Activated naive CD8-positive, alpha-beta T cell (primary cell): ENCODE measurements around the gene CNOT9.
"Not testable (repeated sequence)": the region's sequence is repeated elsewhere in the genome, so short reads cannot be mapped to it uniquely, and the experiment has no call there.

Source experiments
- H3K27ac Mint-ChIP-seq: one replicate; pipeline ENCODE4 v1.8.0; 2021; ENCODE audit warnings: mixed read lengths
- H3K27me3 Mint-ChIP-seq: one replicate; pipeline ENCODE4 v1.8.0; 2021; ENCODE audit warnings: mixed read lengths
- H3K36me3 Mint-ChIP-seq: one replicate; pipeline ENCODE4 v1.8.0; 2021; ENCODE audit warnings: mixed read lengths
- H3K4me1 Mint-ChIP-seq: one replicate; pipeline ENCODE4 v1.8.0; 2021; ENCODE audit warnings: low read depth, mixed read lengths
- H3K4me3 Mint-ChIP-seq: one replicate; pipeline ENCODE4 v1.8.0; 2021; ENCODE audit warnings: mild to moderate bottlenecking, mixed read lengths
- H3K9me3 Mint-ChIP-seq: one replicate; pipeline ENCODE4 v1.8.0; 2021; ENCODE audit warnings: low read depth, mixed read lengths

CNOT9 gene, protein sequence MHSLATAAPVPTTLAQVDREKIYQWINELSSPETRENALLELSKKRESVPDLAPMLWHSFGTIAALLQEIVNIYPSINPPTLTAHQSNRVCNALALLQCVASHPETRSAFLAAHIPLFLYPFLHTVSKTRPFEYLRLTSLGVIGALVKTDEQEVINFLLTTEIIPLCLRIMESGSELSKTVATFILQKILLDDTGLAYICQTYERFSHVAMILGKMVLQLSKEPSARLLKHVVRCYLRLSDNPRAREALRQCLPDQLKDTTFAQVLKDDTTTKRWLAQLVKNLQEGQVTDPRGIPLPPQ

DNA sequence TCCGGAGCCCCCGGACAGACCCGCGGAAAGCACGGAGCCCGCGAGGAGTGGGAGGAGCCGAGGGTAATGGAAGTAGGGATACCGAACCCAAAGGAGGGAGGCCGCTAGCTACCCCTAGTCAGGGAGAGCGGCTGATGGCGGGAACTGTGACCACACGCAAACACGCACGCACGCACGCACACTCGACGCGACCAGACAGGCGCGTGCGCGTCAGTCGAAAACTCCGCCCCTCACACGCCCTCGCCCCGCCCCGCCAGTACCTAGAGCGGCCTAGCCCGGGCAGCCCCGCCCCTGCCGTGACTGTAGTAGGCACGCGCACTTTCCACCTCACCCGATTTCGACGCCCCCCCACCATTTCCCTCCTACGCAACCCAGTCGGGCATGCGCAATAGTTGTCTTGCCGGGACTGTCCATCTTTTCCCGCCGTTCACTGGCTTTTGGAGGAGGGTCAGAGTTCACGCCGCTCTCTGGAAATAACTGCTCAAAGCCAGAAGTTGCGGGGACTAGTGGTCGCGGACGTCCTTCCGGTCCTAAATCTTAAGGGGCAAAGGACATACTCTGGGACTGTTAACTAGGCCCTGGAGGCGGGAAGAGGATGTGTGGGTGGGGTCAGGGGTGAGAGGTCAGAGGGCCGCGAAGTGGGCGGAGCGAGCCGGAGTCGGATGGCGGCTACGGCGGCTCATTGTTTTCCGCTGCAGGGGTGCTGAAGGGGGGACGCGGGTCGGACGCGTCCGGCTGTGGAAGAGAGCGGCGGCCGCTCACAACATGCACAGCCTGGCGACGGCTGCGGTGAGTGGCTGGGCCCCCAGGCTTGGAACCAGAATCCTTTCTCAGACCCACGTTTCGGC lies at the start of gene CNOT9, which contains the start of gene USP37:
Gene CNOT9 (plus strand): TSS at position 650 of the 848 bp plus-strand sequence. CDS start 116 bp downstream, at position 766.
Gene USP37 (minus strand): TSS at position 162 of the 848 bp plus-strand sequence. CDS start 9,698 bp downstream, outside the sequence.
- peaks cover 9% of the 10 kb centered on the region for H3K36me3 Mint-ChIP-seq

GRCh38 chr2:218518876-218519275 lies 49.8 kb upstream of the CNOT9 start:
- Mint-ChIP-seq H3K27me3 (no peaks in the 10 kb centered on the region), H3K4me1 (peaks cover 6% of the 10 kb centered on the region), H3K27ac (peak overlapping the region; percentile 17), H3K9me3 (no peaks in the 10 kb centered on the region), H3K4me3 (no peak overlapping the region), H3K36me3 (peaks cover 15% of the 10 kb centered on the region)

More for the DNA sequence above, at the start of gene CNOT9, which contains the start of gene USP37:
- Mint-ChIP-seq H3K9me3 (no peaks in the 10 kb centered on the region), H3K4me3 (peak within 1 kb of the TSS; percentile 96), H3K27me3 (no peaks in the 10 kb centered on the region), H3K27ac (peak within 1 kb of the TSS; percentile 100), H3K4me1 (peaks cover 60% of the 10 kb centered on the region)

- Mint-ChIP-seq H3K4me3 (no peak overlapping the region), H3K4me1 (no peaks in the 10 kb centered on the region), H3K27me3 (no peaks in the 10 kb centered on the region), H3K27ac (no peak overlapping the region), H3K9me3 (no peaks in the 10 kb centered on the region), H3K36me3 (peaks cover 22% of the 10 kb centered on the region)
Observed at GRCh38 chr2:218523651-218524050, 45.0 kb upstream of the CNOT9 start.

DNA sequence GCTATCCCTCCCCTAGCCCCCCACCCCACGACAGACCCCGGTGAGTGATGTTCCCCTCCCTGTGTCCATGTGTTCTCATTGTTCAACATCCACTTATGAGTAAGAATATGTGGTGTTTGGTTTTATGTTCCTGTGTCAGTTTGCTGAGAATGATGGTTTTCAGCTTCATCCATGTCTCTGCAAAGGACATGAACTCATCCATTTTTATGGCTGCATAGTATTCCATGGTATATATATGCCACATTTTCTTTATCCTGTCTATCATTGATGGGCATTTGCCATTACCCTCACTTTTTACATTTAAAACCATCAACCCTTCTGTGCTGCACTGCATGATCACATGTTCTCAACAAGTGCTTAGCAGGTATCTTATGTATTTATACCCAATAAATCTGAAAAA lies 40.2 kb upstream of the CNOT9 start:
- peaks cover 27% of the 10 kb centered on the region for H3K36me3 Mint-ChIP-seq

DNA sequence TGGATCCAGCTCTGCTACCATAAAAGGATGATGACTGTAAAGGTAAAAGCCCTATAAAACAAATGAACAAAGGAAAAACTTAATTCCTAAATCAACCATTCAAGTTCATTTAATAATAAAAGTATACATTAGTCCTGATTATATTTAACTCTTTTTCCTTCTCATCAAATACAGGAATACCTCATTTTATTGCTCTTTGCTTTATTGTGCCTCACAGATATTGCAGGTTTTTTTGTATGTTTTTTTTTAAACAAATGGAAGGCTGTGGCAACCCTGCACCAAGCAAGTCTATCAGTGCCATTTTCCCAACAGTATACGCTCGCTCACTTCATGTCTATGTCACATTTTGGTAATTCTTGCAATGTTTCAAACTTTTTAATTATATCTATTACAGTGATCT lies 38.6 kb upstream of the CNOT9 start:
- Mint-ChIP-seq H3K4me3 (no peak overlapping the region), H3K36me3 (peaks cover 20% of the 10 kb centered on the region), H3K27me3 (no peaks in the 10 kb centered on the region), H3K9me3 (no peaks in the 10 kb centered on the region), H3K27ac (no peak overlapping the region), H3K4me1 (peaks cover 3% of the 10 kb centered on the region)

More for the DNA sequence above, 40.2 kb upstream of the CNOT9 start:
- H3K4me3 Mint-ChIP-seq, H3K9me3 Mint-ChIP-seq, H3K4me1 Mint-ChIP-seq, H3K27ac Mint-ChIP-seq, H3K27me3 Mint-ChIP-seq: not testable (repeated sequence)

GRCh38 chr2:218536804-218537494 lies 31.7 kb upstream of the CNOT9 start:
- H3K27me3 Mint-ChIP-seq, result no peaks in the 10 kb centered on the region
- H3K4me1 Mint-ChIP-seq, result no peaks in the 10 kb centered on the region
- no peak overlapping the region for H3K4me3 Mint-ChIP-seq
- H3K9me3 Mint-ChIP-seq, result no peaks in the 10 kb centered on the region
- peaks cover 13% of the 10 kb centered on the region for H3K36me3 Mint-ChIP-seq
- no peak overlapping the region for H3K27ac Mint-ChIP-seq

DNA sequence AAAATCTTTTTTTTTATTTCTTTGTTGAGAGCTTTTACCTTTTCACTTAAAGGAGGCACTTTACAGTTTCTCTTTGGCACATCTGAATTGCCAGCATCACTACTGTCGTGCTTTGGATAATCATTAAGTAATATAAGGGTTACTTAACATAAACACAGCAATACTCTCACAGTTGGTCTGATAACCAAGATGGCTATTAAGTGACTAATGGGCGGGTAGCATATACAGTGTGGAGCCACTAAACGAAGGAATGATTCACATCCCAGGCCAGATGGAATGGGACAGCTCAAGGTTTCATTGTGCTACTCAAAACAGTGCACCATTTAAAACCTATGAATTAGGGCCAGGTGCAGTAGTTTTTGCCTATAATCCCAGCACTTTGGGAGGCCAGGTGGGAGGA lies 28.6 kb upstream of the CNOT9 start:
- H3K27ac Mint-ChIP-seq, result no peak overlapping the region
- no peaks in the 10 kb centered on the region for H3K4me1 Mint-ChIP-seq
- no peak overlapping the region for H3K4me3 Mint-ChIP-seq
- H3K36me3 Mint-ChIP-seq, result peaks cover 15% of the 10 kb centered on the region
- no peaks in the 10 kb centered on the region for H3K27me3 Mint-ChIP-seq
- no peaks in the 10 kb centered on the region for H3K9me3 Mint-ChIP-seq

DNA sequence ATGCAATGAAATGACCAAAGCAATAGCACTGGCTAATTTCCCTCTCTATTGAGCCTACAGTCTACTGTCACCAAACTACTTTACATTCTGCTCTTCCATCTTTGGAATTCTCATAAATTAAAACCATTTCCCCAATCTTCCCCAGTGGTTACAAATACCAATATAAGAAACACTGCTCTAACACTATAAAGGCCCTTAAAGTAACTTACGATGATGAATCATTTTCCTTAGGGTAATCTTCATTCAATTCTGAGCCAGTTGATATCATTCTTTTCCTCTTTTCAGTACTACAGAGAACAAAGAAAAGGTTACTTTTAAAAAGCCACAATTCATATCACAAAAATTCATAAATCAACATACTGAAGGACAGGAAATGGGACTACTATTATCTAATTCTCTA lies 22.6 kb upstream of the CNOT9 start:
- no peaks in the 10 kb centered on the region for H3K4me1 Mint-ChIP-seq
- H3K4me3 Mint-ChIP-seq, result no peak overlapping the region
- no peaks in the 10 kb centered on the region for H3K27me3 Mint-ChIP-seq
- peaks cover 12% of the 10 kb centered on the region for H3K36me3 Mint-ChIP-seq
- peak overlapping the region; percentile 41 for H3K27ac Mint-ChIP-seq
- no peaks in the 10 kb centered on the region for H3K9me3 Mint-ChIP-seq

GRCh38 chr2:218547511-218547910 lies 21.1 kb upstream of the CNOT9 start:
- Mint-ChIP-seq H3K4me1 (no peaks in the 10 kb centered on the region), H3K27me3 (no peaks in the 10 kb centered on the region), H3K9me3 (no peaks in the 10 kb centered on the region), H3K27ac (no peak overlapping the region), H3K4me3 (no peak overlapping the region), H3K36me3 (peaks cover 13% of the 10 kb centered on the region)

DNA sequence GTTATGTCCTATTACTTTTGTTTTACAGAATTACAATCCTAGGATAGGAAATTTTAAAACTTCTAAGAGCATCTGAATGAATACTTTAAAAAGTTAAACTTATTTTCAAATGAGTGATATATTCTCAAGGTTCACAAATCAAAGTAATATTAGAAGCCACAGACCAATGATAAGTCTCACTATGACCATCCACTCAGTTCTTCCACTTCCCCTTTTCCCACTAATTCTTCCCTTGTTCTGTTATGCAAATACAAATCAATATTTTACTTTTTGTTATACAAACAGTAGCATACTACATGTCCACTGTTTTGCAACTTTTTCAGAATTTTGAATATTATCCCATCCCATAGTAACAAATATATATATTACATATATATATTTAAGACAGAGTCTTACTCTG lies 20.7 kb upstream of the CNOT9 start:
- H3K4me1 Mint-ChIP-seq, result no peaks in the 10 kb centered on the region
- no peak overlapping the region for H3K27ac Mint-ChIP-seq
- no peaks in the 10 kb centered on the region for H3K9me3 Mint-ChIP-seq
- no peak overlapping the region for H3K4me3 Mint-ChIP-seq
- H3K27me3 Mint-ChIP-seq, result no peaks in the 10 kb centered on the region
- peaks cover 13% of the 10 kb centered on the region for H3K36me3 Mint-ChIP-seq

DNA sequence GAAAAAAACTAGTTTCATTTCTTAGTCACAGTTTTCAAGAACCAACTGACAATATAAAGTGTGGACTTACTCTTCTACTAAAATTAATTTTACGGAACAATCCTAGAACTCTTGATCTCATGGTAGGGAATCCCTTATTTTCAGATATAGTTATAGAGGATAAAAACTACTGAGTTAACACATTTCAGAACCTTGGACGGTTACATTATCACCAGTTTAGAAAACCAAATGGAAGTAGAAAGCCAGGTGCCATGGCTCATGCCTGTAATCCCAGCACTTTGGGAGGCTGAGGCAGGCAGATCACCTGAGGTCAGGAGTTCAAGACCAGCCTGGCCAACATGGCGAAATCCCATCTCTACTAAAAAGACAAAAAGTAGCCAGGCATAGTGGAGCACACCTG lies 14.4 kb upstream of the CNOT9 start:
- H3K4me1 Mint-ChIP-seq, H3K9me3 Mint-ChIP-seq, H3K27ac Mint-ChIP-seq, H3K4me3 Mint-ChIP-seq, H3K27me3 Mint-ChIP-seq: not testable (repeated sequence)
- H3K36me3 Mint-ChIP-seq, result peaks cover 17% of the 10 kb centered on the region

GRCh38 chr2:218555527-218555926 lies 13.1 kb upstream of the CNOT9 start:
- H3K27me3 Mint-ChIP-seq, result no peaks in the 10 kb centered on the region
- H3K36me3 Mint-ChIP-seq, result peaks cover 17% of the 10 kb centered on the region

DNA sequence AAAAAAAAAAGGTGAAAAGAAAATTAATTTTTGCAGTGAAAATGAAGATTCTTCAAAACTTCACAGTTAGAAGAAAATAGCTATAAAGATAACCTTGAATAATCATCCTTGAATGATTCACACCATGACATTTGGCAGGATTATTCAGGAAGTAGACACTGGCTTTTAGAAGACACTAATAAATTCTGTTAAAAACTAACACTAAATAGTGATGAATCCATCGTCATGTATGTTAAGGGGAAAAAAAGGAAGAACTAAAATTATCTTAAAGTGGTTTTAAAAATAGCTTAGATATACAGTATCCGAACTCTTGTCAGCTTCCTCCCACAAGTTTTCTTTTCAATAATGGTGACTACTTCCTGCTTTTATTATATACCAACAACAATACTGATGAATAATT lies 10.7 kb upstream of the CNOT9 start:
- Mint-ChIP-seq H3K36me3 (peaks cover 19% of the 10 kb centered on the region), H3K27me3 (no peaks in the 10 kb centered on the region), H3K9me3 (no peaks in the 10 kb centered on the region), H3K27ac (no peak overlapping the region), H3K4me3 (no peak overlapping the region), H3K4me1 (peaks cover 16% of the 10 kb centered on the region)

More at GRCh38 chr2:218555527-218555926, 13.1 kb upstream of the CNOT9 start:
- Mint-ChIP-seq H3K9me3 (no peaks in the 10 kb centered on the region), H3K27ac (no peak overlapping the region), H3K4me3 (no peak overlapping the region), H3K4me1 (peaks cover 6% of the 10 kb centered on the region)

DNA sequence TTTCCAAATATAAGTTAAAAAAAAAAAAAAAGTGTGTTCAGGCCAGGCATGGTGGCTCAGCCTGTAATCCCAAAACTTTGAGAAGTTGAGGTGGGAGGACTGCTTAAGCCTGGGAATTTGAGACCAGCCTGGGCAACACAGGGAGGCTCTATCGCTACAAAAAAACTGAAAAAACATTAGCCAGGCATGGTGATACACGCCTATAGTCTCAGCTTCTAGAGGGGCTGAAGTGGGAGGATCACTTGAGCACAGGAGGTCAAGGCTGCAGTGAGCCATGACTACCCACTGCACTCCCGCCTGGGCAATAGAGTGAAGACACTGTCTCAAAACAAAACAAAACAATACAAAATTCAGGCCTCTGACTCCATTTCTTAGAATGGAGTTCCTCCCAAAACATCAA lies 9.7 kb upstream of the CNOT9 start:
- H3K27ac Mint-ChIP-seq, result no peak overlapping the region
- H3K27me3 Mint-ChIP-seq, result no peaks in the 10 kb centered on the region
- H3K36me3 Mint-ChIP-seq, result peaks cover 14% of the 10 kb centered on the region
- H3K4me1 Mint-ChIP-seq, result peaks cover 26% of the 10 kb centered on the region
- no peaks in the 10 kb centered on the region for H3K9me3 Mint-ChIP-seq
- H3K4me3 Mint-ChIP-seq, result no peak overlapping the region

GRCh38 chr2:218564056-218564455 lies 4.6 kb upstream of the CNOT9 start:
- no peak overlapping the region for H3K4me3 Mint-ChIP-seq
- H3K27ac Mint-ChIP-seq, result no peak overlapping the region
- no peaks in the 10 kb centered on the region for H3K9me3 Mint-ChIP-seq
- H3K27me3 Mint-ChIP-seq, result no peaks in the 10 kb centered on the region
- H3K36me3 Mint-ChIP-seq, result peaks cover 18% of the 10 kb centered on the region
- peaks cover 46% of the 10 kb centered on the region for H3K4me1 Mint-ChIP-seq
